ENCODE results near the gene LORICRIN.

Gene LORICRIN

DNA sequence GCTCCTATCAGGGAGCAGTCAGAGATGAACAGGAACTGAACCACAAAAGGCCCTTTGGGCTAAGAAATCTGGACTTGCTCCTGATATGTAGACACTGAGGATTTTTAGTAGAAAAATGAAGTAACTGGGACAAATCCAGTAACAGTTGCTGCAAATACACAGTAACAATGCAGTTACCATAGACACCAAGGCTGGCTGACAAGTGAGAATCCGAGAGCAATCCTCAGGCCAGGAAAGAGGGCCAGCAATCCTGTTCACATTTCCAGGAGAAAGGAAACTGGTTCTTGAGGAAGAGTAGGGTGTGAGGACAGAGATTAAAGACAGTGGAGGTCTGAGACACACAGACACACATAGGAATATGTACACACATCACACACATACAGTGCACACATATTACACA lies 9.3 kb upstream of the LORICRIN start:
- Histone ChIP-seq H3K36me3 (ENCODE audit: insufficient read depth, low read length) (no peaks in the 10 kb centered on the region), H3K27me3 (ENCODE audit: insufficient read depth, low read length) (no peaks in the 10 kb centered on the region; the same call in 1 of the 2 replicates), H3K4me1 (ENCODE audit: insufficient read depth, low read length) (no peaks in the 10 kb centered on the region), H3K27ac (ENCODE audit: low read depth, low read length) (no peak overlapping the region), H3K9me3 (ENCODE audit: insufficient read depth, low read depth, low read length) (no peaks in the 10 kb centered on the region), H3K9ac (ENCODE audit: low read depth, low read length) (no peak overlapping the region), H3K4me3 (ENCODE audit: low read length) (no peak overlapping the region)
- WGBS: 80% methylated on average over 1 of the region's 1 CpG

DNA sequence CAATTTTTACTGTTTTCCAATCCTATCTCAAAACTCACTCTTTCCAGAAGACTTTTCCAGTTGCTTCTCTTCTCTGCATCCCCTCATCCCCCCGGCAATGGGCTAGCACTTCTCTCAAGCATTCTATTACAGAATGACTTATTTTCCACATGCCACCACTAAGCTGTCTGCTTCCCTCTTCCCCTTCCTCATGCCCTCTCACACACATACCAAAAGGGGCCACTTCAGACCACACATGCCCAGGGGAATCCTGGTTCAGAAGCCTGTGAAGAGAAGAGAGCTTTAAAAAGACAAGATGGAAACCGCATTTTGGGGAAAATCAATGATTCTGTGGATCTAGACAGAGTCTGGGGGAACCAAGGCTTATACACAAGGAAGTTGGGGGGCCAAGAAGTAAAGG lies 8.4 kb upstream of the LORICRIN start:
- Histone ChIP-seq H3K27ac (ENCODE audit: low read depth, low read length) (no peak overlapping the region), H3K27me3 (ENCODE audit: insufficient read depth, low read length) (no peaks in the 10 kb centered on the region; the same call in 1 of the 2 replicates), H3K4me1 (ENCODE audit: insufficient read depth, low read length) (no peaks in the 10 kb centered on the region), H3K36me3 (ENCODE audit: insufficient read depth, low read length) (no peaks in the 10 kb centered on the region), H3K9ac (ENCODE audit: low read depth, low read length) (no peak overlapping the region), H3K4me3 (ENCODE audit: low read length) (no peak overlapping the region), H3K9me3 (ENCODE audit: insufficient read depth, low read depth, low read length) (no peaks in the 10 kb centered on the region)
- 81% methylated on average over 2 of the region's 2 CpGs for WGBS

DNA sequence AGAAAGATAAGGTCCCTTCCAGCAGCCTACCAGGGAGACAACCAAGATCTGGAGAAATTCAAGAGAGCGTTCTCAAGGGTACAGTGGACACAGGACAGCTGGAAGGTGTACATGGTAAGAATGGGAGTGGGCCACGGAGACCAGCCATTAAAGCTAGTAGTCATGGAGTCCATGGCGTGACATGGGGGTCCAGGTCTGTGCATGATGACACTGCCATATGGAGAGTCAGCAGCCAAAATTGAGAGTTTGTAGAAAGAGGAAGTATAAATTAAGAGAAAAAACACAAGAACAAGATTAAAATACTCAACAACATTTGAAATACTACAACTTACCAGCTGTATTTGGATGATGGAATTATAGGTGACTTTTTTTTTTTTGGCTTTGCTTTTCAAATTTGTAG lies 7.9 kb upstream of the LORICRIN start:
- Histone ChIP-seq H3K9me3 (ENCODE audit: insufficient read depth, low read depth, low read length) (no peaks in the 10 kb centered on the region), H3K27me3 (ENCODE audit: insufficient read depth, low read length) (no peaks in the 10 kb centered on the region; the same call in 1 of the 2 replicates), H3K36me3 (ENCODE audit: insufficient read depth, low read length) (no peaks in the 10 kb centered on the region), H3K4me1 (ENCODE audit: insufficient read depth, low read length) (no peaks in the 10 kb centered on the region), H3K4me3 (ENCODE audit: low read length) (no peak overlapping the region), H3K9ac (ENCODE audit: low read depth, low read length) (no peak overlapping the region), H3K27ac (ENCODE audit: low read depth, low read length) (no peak overlapping the region)
- 80% methylated on average over 3 of the region's 3 CpGs for WGBS

DNA sequence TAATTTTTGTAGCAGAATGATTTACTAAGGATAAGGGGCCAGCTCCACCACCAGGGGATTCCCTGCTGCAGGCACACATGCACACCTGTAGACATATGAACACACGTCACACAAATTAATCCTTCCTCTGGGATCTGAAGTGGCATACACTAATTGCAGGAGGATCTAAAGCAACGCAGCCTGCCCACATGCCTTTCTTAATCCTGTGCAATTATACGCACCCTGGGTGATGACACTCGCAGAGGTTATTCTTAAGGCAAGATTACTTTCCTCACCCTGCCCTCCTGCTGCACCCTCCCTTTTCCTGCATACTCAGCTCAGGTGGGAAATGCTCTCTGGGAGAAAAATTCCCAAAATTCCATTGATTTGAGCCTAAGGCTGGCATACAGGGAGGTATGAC lies 7.5 kb upstream of the LORICRIN start:
- Histone ChIP-seq H3K9ac (ENCODE audit: low read depth, low read length) (no peak overlapping the region), H3K36me3 (ENCODE audit: insufficient read depth, low read length) (no peaks in the 10 kb centered on the region), H3K4me1 (ENCODE audit: insufficient read depth, low read length) (no peaks in the 10 kb centered on the region), H3K27me3 (ENCODE audit: insufficient read depth, low read length) (no peaks in the 10 kb centered on the region; the same call in 1 of the 2 replicates), H3K4me3 (ENCODE audit: low read length) (no peak overlapping the region), H3K9me3 (ENCODE audit: insufficient read depth, low read depth, low read length) (no peaks in the 10 kb centered on the region), H3K27ac (ENCODE audit: low read depth, low read length) (no peak overlapping the region)
- WGBS: 83% methylated on average over 4 of the region's 4 CpGs

- no peak overlapping the region for H3K27ac ChIP-seq (ENCODE audit: low read depth, low read length)
- no peak overlapping the region for H3K9ac ChIP-seq (ENCODE audit: low read depth, low read length)
- peaks cover 4% of the 10 kb centered on the region; the same call in 1 of the 2 replicates for H3K27me3 ChIP-seq (ENCODE audit: insufficient read depth, low read length)
- no peaks in the 10 kb centered on the region for H3K36me3 ChIP-seq (ENCODE audit: insufficient read depth, low read length)
- no peaks in the 10 kb centered on the region for H3K4me1 ChIP-seq (ENCODE audit: insufficient read depth, low read length)
- WGBS: 87% methylated on average over 2 of the region's 2 CpGs
- H3K9me3 ChIP-seq (ENCODE audit: insufficient read depth, low read depth, low read length): no peaks in the 10 kb centered on the region
- no peak overlapping the region for H3K4me3 ChIP-seq (ENCODE audit: low read length)
Measured at GRCh38 chr1:153253076-153253475, 6.4 kb upstream of the LORICRIN start.

DNA sequence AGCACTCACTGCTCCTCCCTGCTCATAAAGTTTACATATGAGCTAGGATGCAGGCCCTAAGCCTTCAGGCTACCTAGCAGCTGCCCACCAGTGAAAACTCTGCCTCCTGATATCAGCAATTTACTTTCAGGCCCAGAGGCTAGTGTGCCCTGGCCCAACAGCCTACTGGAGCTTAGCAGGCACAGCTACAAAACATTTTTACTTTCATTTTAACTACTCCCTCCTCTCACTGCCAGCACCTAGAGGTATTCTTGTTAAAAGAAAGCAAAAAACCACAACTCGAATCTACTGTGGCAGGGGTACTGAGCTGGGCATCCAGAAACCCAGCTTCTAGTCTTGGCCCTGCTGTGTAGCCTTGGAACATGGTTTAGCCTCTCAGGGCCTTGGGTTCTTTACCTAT lies 5.8 kb upstream of the LORICRIN start:
- H3K9ac ChIP-seq (ENCODE audit: low read depth, low read length): no peak overlapping the region
- no peak overlapping the region for H3K4me3 ChIP-seq (ENCODE audit: low read length)
- no peak overlapping the region for H3K27ac ChIP-seq (ENCODE audit: low read depth, low read length)
- no peaks in the 10 kb centered on the region for H3K9me3 ChIP-seq (ENCODE audit: insufficient read depth, low read depth, low read length)
- H3K4me1 ChIP-seq (ENCODE audit: insufficient read depth, low read length): no peaks in the 10 kb centered on the region
- no peaks in the 10 kb centered on the region for H3K36me3 ChIP-seq (ENCODE audit: insufficient read depth, low read length)
- WGBS: 74% methylated on average over 1 of the region's 1 CpG
- H3K27me3 ChIP-seq (ENCODE audit: insufficient read depth, low read length): peaks cover 8% of the 10 kb centered on the region

- peak overlapping the region; percentile 62 for H3K4me3 ChIP-seq (ENCODE audit: low read length)
- H3K9ac ChIP-seq (ENCODE audit: low read depth, low read length): no peak overlapping the region
- peaks cover 6% of the 10 kb centered on the region for H3K4me1 ChIP-seq (ENCODE audit: insufficient read depth, low read length)
- H3K9me3 ChIP-seq (ENCODE audit: insufficient read depth, low read depth, low read length): no peaks in the 10 kb centered on the region
- no peaks in the 10 kb centered on the region for H3K36me3 ChIP-seq (ENCODE audit: insufficient read depth, low read length)
- WGBS: 18% methylated on average over 45 of the region's 45 CpGs
- H3K27ac ChIP-seq (ENCODE audit: low read depth, low read length): no peak overlapping the region
- peaks cover 75% of the 10 kb centered on the region for H3K27me3 ChIP-seq (ENCODE audit: insufficient read depth, low read length)
Measured at GRCh38 chr1:153260585-153261280, 1.2 kb downstream of the LORICRIN start.

DNA sequence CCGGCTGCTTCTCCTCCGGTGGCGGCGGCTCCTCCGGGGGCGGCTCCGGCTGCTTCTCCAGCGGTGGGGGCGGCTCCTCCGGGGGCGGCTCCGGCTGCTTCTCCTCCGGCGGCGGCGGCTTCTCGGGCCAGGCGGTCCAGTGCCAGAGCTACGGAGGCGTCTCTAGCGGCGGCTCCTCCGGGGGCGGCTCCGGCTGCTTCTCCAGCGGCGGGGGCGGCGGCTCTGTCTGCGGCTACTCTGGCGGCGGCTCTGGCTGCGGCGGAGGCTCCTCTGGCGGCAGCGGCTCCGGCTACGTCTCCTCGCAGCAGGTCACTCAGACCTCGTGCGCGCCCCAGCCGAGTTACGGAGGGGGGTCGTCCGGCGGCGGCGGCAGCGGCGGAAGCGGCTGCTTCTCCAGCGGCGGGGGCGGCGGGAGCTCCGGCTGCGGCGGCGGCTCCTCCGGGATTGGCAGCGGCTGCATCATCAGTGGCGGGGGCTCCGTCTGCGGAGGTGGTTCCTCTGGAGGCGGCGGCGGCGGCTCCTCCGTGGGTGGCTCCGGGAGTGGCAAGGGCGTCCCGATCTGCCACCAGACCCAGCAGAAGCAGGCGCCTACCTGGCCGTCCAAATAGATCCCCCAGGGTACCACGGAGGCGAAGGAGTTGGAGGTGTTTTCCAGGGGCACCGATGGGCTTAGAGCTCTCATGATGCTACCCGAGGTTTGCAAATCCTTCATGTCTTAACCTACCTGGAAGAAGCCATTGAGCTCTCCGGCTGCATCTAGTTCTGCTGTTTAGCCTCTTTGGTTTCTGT lies 2.0 kb downstream of the LORICRIN start:
- Histone ChIP-seq H3K27me3 (ENCODE audit: insufficient read depth, low read length) (peaks cover 81% of the 10 kb centered on the region), H3K9ac (ENCODE audit: low read depth, low read length) (no peak overlapping the region), H3K36me3 (ENCODE audit: insufficient read depth, low read length) (no peaks in the 10 kb centered on the region), H3K4me1 (ENCODE audit: insufficient read depth, low read length) (peaks cover 6% of the 10 kb centered on the region), H3K27ac (ENCODE audit: low read depth, low read length) (no peak overlapping the region), H3K4me3 (ENCODE audit: low read length) (peak overlapping the region; percentile 62), H3K9me3 (ENCODE audit: insufficient read depth, low read depth, low read length) (no peaks in the 10 kb centered on the region)
- 8% methylated on average over 80 of the region's 80 CpGs for WGBS

DNA sequence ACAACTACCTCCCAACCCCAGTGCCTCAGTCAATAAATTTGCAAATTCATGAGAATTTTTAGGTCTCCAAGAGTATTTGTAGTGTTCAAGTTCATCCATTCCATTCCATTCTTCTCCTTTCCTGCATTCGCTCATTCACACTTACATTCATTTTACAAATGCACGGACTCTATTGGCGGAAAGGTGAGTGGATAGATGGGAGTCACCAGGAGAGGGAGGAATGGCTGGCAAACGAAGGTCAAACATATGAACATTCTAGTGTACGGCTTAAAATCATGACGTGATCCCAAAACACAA lies 2.5 kb downstream of the LORICRIN start:
- Histone ChIP-seq H3K9me3 (ENCODE audit: insufficient read depth, low read depth, low read length) (no peaks in the 10 kb centered on the region), H3K27me3 (ENCODE audit: insufficient read depth, low read length) (peaks cover 82% of the 10 kb centered on the region), H3K4me1 (ENCODE audit: insufficient read depth, low read length) (peaks cover 6% of the 10 kb centered on the region), H3K9ac (ENCODE audit: low read depth, low read length) (no peak overlapping the region), H3K36me3 (ENCODE audit: insufficient read depth, low read length) (no peaks in the 10 kb centered on the region), H3K4me3 (ENCODE audit: low read length) (peak overlapping the region; percentile 62), H3K27ac (ENCODE audit: low read depth, low read length) (no peak overlapping the region)
- 69% methylated on average over 5 of the region's 6 CpGs for WGBS

- H3K9ac ChIP-seq (ENCODE audit: low read depth, low read length): no peak overlapping the region
- H3K36me3 ChIP-seq (ENCODE audit: insufficient read depth, low read length): no peaks in the 10 kb centered on the region
- no peak overlapping the region for H3K27ac ChIP-seq (ENCODE audit: low read depth, low read length)
- 76% methylated on average over 10 of the region's 10 CpGs for WGBS
- H3K9me3 ChIP-seq (ENCODE audit: insufficient read depth, low read depth, low read length): no peaks in the 10 kb centered on the region
- peak overlapping the region; percentile 62 for H3K4me3 ChIP-seq (ENCODE audit: low read length)
- peaks cover 82% of the 10 kb centered on the region for H3K27me3 ChIP-seq (ENCODE audit: insufficient read depth, low read length)
- peaks cover 6% of the 10 kb centered on the region for H3K4me1 ChIP-seq (ENCODE audit: insufficient read depth, low read length)
Measured at GRCh38 chr1:153262462-153263157, 3.1 kb downstream of the LORICRIN start.

DNA sequence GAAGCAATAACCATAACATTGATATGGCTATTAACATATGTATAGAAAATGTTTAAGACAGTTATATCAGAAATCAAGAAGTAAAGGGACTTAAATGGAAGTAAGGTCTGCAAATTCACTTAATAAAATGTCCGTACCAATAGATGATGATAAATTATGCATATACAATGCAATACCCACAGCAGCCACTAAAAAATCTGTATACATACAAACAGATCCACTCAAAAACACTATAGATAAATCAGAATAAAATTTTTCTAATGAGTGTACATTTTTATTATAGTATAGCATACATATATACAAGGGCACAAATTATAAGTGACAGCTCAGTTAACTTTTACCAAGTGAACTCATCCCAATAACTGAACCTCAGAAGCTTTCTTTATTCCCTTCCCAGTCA lies 6.0 kb downstream of the LORICRIN start:
- H3K36me3 ChIP-seq (ENCODE audit: insufficient read depth, low read length): no peaks in the 10 kb centered on the region
- H3K4me1 ChIP-seq (ENCODE audit: insufficient read depth, low read length): peaks cover 6% of the 10 kb centered on the region
- no peak overlapping the region for H3K4me3 ChIP-seq (ENCODE audit: low read length)
- no peak overlapping the region for H3K9ac ChIP-seq (ENCODE audit: low read depth, low read length)
- no CpG with 5 or more reads among the region's 1 CpG for WGBS
- no peaks in the 10 kb centered on the region for H3K9me3 ChIP-seq (ENCODE audit: insufficient read depth, low read depth, low read length)
- H3K27ac ChIP-seq (ENCODE audit: low read depth, low read length): no peak overlapping the region
- H3K27me3 ChIP-seq (ENCODE audit: insufficient read depth, low read length): peaks cover 60% of the 10 kb centered on the region
